ENCODE measurements around the gene ASNSD1. TPM values are rescaled to one million over a fixed set of nuclear protein-coding genes. Genes with fewer than 3 reads are reported as not detected.

ASNSD1 gene
- total and polyA plus RNA-seq, 9 of the 15 experiments (the other 6 are each of a cell fraction or from before 2014, with no cell fraction given) = 23.9 to 56.4 (median 38.3) TPM

DNA sequence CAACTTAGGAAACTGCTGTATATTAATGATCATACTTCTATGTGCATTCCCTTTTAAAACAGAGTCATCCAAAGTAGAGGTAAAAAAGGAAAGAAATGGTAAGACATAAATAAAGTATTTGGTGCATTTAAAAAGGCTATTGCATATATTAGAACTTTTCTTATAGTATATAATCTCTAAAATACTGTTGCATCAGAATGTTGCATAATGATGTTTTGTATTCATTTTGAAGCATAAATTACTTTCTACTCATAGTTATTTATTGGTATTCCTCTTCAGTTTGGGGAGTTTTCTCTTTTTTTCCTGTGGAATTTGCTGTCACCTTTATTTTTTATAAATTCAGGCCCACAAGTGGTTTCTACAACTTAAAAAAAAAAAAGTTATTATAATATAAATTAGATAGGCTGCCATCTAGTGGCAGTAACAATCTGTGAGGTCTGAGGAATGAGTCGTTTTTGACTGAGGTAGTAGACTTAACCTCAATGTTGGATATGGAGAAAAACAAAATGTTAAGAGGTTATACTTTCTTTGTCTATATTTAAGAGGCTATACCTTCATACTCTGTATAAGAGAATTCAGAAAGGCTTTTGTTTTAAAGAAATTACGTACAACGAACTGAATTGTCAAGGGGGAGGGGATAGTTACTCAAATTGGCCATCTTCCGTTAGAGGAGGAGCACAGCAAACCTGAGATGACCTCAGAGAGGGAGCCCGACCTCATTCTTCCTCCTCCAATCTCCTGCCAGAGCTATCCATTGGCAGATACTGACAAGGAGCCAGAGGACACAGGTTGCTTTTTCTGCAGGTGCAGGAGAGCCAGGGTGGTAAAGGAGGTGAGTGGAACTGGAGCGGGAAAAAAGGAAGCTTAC is 37.0 kb downstream of the ASNSD1 start (continued):
- TF ChIP-seq, protein P1, sequence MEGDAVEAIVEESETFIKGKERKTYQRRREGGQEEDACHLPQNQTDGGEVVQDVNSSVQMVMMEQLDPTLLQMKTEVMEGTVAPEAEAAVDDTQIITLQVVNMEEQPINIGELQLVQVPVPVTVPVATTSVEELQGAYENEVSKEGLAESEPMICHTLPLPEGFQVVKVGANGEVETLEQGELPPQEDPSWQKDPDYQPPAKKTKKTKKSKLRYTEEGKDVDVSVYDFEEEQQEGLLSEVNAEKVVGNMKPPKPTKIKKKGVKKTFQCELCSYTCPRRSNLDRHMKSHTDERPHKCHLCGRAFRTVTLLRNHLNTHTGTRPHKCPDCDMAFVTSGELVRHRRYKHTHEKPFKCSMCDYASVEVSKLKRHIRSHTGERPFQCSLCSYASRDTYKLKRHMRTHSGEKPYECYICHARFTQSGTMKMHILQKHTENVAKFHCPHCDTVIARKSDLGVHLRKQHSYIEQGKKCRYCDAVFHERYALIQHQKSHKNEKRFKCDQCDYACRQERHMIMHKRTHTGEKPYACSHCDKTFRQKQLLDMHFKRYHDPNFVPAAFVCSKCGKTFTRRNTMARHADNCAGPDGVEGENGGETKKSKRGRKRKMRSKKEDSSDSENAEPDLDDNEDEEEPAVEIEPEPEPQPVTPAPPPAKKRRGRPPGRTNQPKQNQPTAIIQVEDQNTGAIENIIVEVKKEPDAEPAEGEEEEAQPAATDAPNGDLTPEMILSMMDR (IDR thresholded peaks at IDR 0.05 in 2 of 3, conservative IDR thresholded peaks at IDR 0.05 in 1 of 3; ENCODE audit: insufficient read depth in 2 of 3, low read depth in 1 of 3, low read length in 3 of 3) = peak in 2 of 3 experiments; percentile 42 to 62; a peak in 3 of 6 replicates
- TF ChIP-seq CEBPG (CRISPR knock-in tag; IDR thresholded peaks at IDR 0.05) (no peak), CEBPG (tag; conservative IDR thresholded peaks at IDR 0.05 in 1 of 2, IDR thresholded peaks at IDR 0.05 in 1 of 2) (peak; percentile 61 to 94), PURB (CRISPR knock-in tag; IDR thresholded peaks at IDR 0.05; ENCODE audit: low read depth) (no peak), ZNF384 (IDR thresholded peaks at IDR 0.05; ENCODE audit: low read depth, low read length) (peak; percentile 83), NCOR1 (IDR thresholded peaks at IDR 0.05) (no peak), MYBL2 (IDR thresholded peaks at IDR 0.05; ENCODE audit: low read depth) (0 out of 2 replicates have a peak, but pooled peaks have one; percentile 10), MYBL2 (CRISPR knock-in tag; IDR thresholded peaks at IDR 0.05; ENCODE audit: borderline replicate concordance) (no peak), ATF1 (CRISPR knock-in tag; IDR thresholded peaks at IDR 0.05) (no peak), ATF1 (tag; IDR thresholded peaks at IDR 0.05) (0 out of 2 replicates have a peak, but pooled peaks have one; percentile 24), PHF20 (IDR thresholded peaks at IDR 0.05; ENCODE audit: partially characterized antibody) (no peak), JUND (IDR thresholded peaks at IDR 0.05; ENCODE audit: borderline replicate concordance, low read depth, low read length) (0 out of 2 replicates have a peak, but pooled peaks have one; percentile 6), JUND (tag; IDR thresholded peaks at IDR 0.05; ENCODE audit: borderline replicate concordance, low read depth, low read length) (0 out of 3 replicates have a peak, but pooled peaks have one; percentile 10)
- TF ChIP-seq, protein P2, sequence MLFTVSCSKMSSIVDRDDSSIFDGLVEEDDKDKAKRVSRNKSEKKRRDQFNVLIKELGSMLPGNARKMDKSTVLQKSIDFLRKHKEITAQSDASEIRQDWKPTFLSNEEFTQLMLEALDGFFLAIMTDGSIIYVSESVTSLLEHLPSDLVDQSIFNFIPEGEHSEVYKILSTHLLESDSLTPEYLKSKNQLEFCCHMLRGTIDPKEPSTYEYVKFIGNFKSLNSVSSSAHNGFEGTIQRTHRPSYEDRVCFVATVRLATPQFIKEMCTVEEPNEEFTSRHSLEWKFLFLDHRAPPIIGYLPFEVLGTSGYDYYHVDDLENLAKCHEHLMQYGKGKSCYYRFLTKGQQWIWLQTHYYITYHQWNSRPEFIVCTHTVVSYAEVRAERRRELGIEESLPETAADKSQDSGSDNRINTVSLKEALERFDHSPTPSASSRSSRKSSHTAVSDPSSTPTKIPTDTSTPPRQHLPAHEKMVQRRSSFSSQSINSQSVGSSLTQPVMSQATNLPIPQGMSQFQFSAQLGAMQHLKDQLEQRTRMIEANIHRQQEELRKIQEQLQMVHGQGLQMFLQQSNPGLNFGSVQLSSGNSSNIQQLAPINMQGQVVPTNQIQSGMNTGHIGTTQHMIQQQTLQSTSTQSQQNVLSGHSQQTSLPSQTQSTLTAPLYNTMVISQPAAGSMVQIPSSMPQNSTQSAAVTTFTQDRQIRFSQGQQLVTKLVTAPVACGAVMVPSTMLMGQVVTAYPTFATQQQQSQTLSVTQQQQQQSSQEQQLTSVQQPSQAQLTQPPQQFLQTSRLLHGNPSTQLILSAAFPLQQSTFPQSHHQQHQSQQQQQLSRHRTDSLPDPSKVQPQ (CRISPR knock-in tag; IDR thresholded peaks at IDR 0.05; ENCODE audit: borderline replicate concordance) = no peak
- TF ChIP-seq, protein P3, sequence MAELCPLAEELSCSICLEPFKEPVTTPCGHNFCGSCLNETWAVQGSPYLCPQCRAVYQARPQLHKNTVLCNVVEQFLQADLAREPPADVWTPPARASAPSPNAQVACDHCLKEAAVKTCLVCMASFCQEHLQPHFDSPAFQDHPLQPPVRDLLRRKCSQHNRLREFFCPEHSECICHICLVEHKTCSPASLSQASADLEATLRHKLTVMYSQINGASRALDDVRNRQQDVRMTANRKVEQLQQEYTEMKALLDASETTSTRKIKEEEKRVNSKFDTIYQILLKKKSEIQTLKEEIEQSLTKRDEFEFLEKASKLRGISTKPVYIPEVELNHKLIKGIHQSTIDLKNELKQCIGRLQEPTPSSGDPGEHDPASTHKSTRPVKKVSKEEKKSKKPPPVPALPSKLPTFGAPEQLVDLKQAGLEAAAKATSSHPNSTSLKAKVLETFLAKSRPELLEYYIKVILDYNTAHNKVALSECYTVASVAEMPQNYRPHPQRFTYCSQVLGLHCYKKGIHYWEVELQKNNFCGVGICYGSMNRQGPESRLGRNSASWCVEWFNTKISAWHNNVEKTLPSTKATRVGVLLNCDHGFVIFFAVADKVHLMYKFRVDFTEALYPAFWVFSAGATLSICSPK (IDR thresholded peaks at IDR 0.05; ENCODE audit: borderline replicate concordance) = no peak
- TF ChIP-seq, protein P4, sequence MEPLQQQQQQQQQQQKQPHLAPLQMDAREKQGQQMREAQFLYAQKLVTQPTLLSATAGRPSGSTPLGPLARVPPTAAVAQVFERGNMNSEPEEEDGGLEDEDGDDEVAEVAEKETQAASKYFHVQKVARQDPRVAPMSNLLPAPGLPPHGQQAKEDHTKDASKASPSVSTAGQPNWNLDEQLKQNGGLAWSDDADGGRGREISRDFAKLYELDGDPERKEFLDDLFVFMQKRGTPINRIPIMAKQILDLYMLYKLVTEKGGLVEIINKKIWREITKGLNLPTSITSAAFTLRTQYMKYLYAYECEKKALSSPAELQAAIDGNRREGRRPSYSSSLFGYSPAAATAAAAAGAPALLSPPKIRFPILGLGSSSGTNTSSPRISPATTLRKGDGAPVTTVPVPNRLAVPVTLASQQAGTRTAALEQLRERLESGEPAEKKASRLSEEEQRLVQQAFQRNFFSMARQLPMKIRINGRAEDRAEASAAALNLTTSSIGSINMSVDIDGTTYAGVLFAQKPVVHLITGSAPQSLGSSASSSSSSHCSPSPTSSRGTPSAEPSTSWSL (CRISPR knock-in tag; IDR thresholded peaks at IDR 0.05; ENCODE audit: borderline replicate concordance) = no peak
- TF ChIP-seq, protein P5, sequence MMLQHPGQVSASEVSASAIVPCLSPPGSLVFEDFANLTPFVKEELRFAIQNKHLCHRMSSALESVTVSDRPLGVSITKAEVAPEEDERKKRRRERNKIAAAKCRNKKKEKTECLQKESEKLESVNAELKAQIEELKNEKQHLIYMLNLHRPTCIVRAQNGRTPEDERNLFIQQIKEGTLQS (IDR thresholded peaks at IDR 0.05) = 0 out of 2 replicates have a peak, but pooled peaks have one; percentile 36
- TF ChIP-seq, protein P5 (CRISPR knock-in tag; conservative IDR thresholded peaks at IDR 0.05) = no peak
